ENCODE results near the gene CRTC2.

Gene CRTC2

DNA sequence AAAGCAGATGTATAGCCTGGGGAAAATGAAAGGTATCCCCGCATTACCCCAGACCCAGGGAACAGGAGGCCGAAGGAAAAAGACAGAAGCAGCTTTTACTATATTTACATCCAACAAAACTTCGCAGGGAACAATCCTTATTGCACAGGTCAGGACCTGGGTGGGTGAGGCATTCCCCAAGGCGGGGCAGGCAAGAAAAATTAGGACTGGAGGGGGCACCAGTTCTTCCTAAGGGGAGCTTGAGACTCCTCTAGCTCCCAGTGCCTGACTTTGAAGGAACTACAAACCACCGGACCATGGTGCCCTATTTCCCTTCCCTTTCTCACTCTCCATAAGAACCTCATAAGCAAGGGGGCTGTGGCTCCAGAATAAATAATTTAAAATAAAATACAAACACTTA, 29.0 kb downstream of the CRTC2 start:
- peaks cover 13% of the 10 kb centered on the region for H3K36me3 ChIP-seq (ENCODE audit: control insufficient read depth, insufficient read depth, low read length)

DNA sequence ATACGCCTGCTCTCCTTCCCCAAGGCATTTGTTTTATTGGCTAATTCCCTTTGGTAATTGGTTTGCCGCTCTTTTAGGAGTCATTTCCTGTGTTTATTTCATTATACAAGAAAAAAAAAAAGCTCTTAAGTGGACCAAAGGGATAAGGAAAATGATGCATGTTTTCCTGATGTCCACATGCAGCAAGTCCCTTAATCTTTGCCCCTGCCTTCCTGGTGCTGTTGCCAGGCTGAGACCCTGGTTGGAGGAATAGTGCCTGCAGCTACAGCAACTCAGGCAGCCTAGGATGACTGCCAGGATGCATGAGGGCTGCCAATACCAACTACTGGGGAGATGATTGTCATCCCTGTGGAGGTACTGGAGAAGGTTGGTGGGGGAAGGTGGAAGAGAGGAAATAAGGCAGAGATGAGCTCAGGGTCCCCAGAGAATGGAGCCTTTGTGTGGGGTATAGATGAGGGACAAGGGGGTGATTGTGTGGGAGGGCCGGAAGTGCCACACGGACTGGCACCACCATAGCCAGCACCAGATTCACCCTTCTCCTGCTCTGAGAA, 29.5 kb downstream of the CRTC2 start:
- no peak overlapping the region for H3K27ac ChIP-seq (ENCODE audit: low read depth, low read length)
- peaks cover 13% of the 10 kb centered on the region for H3K36me3 ChIP-seq (ENCODE audit: control insufficient read depth, insufficient read depth, low read length)
- no peak overlapping the region for H3K4me3 ChIP-seq (ENCODE audit: low read length)
- peaks cover 2% of the 10 kb centered on the region for H3K4me1 ChIP-seq (ENCODE audit: control insufficient read depth, insufficient read depth, low read length)
- no peaks in the 10 kb centered on the region for H3K27me3 ChIP-seq (ENCODE audit: control insufficient read depth, insufficient read depth, low read length)
- no peak overlapping the region for H3K9ac ChIP-seq (ENCODE audit: low read length)

More for the DNA sequence above, 29.0 kb downstream of the CRTC2 start:
- Histone ChIP-seq H3K4me1 (ENCODE audit: control insufficient read depth, insufficient read depth, low read length) (no peaks in the 10 kb centered on the region), H3K27me3 (ENCODE audit: control insufficient read depth, insufficient read depth, low read length) (no peaks in the 10 kb centered on the region), H3K4me3 (ENCODE audit: low read length) (no peak overlapping the region), H3K27ac (ENCODE audit: low read depth, low read length) (no peak overlapping the region), H3K9ac (ENCODE audit: low read length) (no peak overlapping the region)

- peaks cover 13% of the 10 kb centered on the region for H3K36me3 ChIP-seq (ENCODE audit: control insufficient read depth, insufficient read depth, low read length)
- no peaks in the 10 kb centered on the region for H3K27me3 ChIP-seq (ENCODE audit: control insufficient read depth, insufficient read depth, low read length)
- no peak overlapping the region for H3K27ac ChIP-seq (ENCODE audit: low read depth, low read length)
- peaks cover 7% of the 10 kb centered on the region for H3K4me1 ChIP-seq (ENCODE audit: control insufficient read depth, insufficient read depth, low read length)
- H3K9ac ChIP-seq (ENCODE audit: low read length): no peak overlapping the region
- no peak overlapping the region for H3K4me3 ChIP-seq (ENCODE audit: low read length)
Observed at GRCh38 chr1:153928245-153928644, 30.2 kb downstream of the CRTC2 start.

DNA sequence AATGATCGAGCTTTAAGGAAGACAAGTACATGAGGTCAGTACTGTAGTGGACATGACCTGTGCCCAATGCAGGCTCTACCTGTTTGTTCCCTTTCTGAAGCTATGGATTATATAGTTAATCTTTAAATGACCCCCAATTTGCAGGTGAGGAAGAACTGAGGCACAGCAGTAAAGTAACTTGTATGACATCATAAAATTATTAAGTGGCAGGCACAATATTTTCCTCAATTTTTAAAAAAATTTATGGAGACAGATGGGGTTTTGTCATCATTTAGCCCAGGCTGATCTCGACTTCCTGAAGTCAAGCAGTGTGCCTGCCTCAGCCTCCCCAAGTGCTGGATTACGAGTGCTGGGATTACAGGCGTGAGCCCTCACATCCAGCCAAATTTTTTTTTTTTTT, 32.0 kb downstream of the CRTC2 start:
- Histone ChIP-seq H3K9ac (ENCODE audit: low read length) (no peak overlapping the region), H3K4me3 (ENCODE audit: low read length) (no peak overlapping the region), H3K27ac (ENCODE audit: low read depth, low read length) (no peak overlapping the region), H3K4me1 (ENCODE audit: control insufficient read depth, insufficient read depth, low read length) (peaks cover 10% of the 10 kb centered on the region), H3K27me3 (ENCODE audit: control insufficient read depth, insufficient read depth, low read length) (no peaks in the 10 kb centered on the region), H3K36me3 (ENCODE audit: control insufficient read depth, insufficient read depth, low read length) (peaks cover 4% of the 10 kb centered on the region)

DNA sequence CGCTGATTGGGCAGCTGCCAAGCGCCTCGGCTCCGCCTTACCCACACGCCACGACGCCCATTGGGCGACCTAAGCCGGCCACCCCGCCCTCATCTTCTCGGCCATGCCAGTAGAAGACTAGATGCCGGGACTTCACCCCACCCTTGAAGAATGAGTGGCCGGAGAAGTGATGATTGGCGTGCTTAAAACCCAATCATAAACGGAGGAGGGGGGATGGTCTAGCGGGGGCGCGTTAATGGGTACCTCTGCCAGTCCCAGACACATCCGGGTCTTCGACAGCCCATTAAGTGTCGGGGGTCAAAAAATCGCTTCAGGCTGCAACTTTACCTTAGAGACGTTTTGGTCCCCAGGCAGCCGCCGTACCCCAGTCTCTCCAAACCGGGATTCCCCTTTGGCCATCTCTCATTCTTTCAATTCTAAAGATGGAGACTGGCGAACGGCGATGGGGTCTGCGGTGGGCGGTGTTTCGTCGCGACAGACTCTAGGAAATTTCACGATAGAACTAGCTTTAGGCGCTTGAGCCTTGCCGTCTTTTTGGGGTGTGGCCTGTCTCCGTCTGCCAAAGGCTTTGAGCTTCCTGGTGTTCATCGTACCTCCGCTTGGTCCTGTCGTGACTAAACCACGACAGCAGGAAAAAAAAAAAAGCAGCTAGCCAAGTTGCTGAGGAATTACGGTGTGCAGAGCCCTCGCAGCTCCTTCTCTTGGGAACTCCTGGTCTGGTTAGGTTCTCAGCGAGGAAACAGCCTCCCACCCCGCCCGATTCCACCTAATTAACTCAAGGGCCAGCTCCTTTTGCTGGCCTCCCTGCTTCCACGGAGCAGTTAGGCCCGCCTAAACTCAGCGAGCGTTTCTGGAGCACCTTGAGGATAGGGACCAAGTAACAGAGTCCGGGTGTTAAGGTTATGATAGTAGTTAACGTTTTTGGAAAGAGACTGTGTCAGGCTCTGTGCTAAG, 35.2 kb downstream of the CRTC2 start, which contains the start of gene GATAD2B:
Gene GATAD2B, minus strand, starts transcription at position 1 of the 954 bp plus-strand sequence. CDS start 94,625 bp downstream, outside the sequence.
- Histone ChIP-seq H3K4me1 (ENCODE audit: control insufficient read depth, insufficient read depth, low read length) (peaks cover 24% of the 10 kb centered on the region), H3K27ac (ENCODE audit: low read depth, low read length) (peak within 1 kb of the TSS; percentile 90), H3K4me3 (ENCODE audit: low read length) (peak within 1 kb of the TSS; percentile 98), H3K27me3 (ENCODE audit: control insufficient read depth, insufficient read depth, low read length) (no peaks in the 10 kb centered on the region), H3K36me3 (ENCODE audit: control insufficient read depth, insufficient read depth, low read length) (peaks cover 4% of the 10 kb centered on the region), H3K9ac (ENCODE audit: low read length) (peak within 1 kb of the TSS; percentile 92)

GRCh38 chr1:153922076-153922971, 36.1 kb downstream of the CRTC2 start:
- H3K4me3 ChIP-seq (ENCODE audit: low read length): peak overlapping the region; percentile 73
- H3K9ac ChIP-seq (ENCODE audit: low read length): no peak overlapping the region
- peaks cover 4% of the 10 kb centered on the region for H3K36me3 ChIP-seq (ENCODE audit: control insufficient read depth, insufficient read depth, low read length)
- H3K27me3 ChIP-seq (ENCODE audit: control insufficient read depth, insufficient read depth, low read length): no peaks in the 10 kb centered on the region
- H3K27ac ChIP-seq (ENCODE audit: low read depth, low read length): peak overlapping the region; percentile 90
- H3K4me1 ChIP-seq (ENCODE audit: control insufficient read depth, insufficient read depth, low read length): peaks cover 24% of the 10 kb centered on the region

DNA sequence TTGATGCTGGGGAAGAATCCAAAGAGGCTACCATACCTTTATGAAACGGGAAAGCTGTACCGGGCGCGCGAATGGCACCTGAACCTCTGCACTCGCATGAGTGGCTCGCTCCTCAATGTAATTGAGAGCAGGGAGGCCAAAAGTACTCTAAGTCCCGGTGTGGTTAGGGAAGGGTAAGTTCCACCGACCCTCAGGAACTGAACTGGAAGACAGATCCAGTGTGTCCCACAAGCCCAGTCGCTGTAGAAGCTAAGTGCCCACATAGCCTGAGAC, 36.7 kb downstream of the CRTC2 start:
- H3K4me3 ChIP-seq (ENCODE audit: low read length): peak overlapping the region; percentile 55
- peak overlapping the region; percentile 90 for H3K27ac ChIP-seq (ENCODE audit: low read depth, low read length)
- H3K9ac ChIP-seq (ENCODE audit: low read length): no peak overlapping the region
- peaks cover 24% of the 10 kb centered on the region for H3K4me1 ChIP-seq (ENCODE audit: control insufficient read depth, insufficient read depth, low read length)
- H3K36me3 ChIP-seq (ENCODE audit: control insufficient read depth, insufficient read depth, low read length): peaks cover 4% of the 10 kb centered on the region
- H3K27me3 ChIP-seq (ENCODE audit: control insufficient read depth, insufficient read depth, low read length): no peaks in the 10 kb centered on the region

- peaks cover 4% of the 10 kb centered on the region for H3K36me3 ChIP-seq (ENCODE audit: control insufficient read depth, insufficient read depth, low read length)
- no peaks in the 10 kb centered on the region for H3K27me3 ChIP-seq (ENCODE audit: control insufficient read depth, insufficient read depth, low read length)
- H3K4me3 ChIP-seq (ENCODE audit: low read length): peak overlapping the region; percentile 55
- H3K4me1 ChIP-seq (ENCODE audit: control insufficient read depth, insufficient read depth, low read length): peaks cover 24% of the 10 kb centered on the region
- H3K27ac ChIP-seq (ENCODE audit: low read depth, low read length): no peak overlapping the region
- H3K9ac ChIP-seq (ENCODE audit: low read length): no peak overlapping the region
Observed at GRCh38 chr1:153921080-153921802, 37.2 kb downstream of the CRTC2 start.

DNA sequence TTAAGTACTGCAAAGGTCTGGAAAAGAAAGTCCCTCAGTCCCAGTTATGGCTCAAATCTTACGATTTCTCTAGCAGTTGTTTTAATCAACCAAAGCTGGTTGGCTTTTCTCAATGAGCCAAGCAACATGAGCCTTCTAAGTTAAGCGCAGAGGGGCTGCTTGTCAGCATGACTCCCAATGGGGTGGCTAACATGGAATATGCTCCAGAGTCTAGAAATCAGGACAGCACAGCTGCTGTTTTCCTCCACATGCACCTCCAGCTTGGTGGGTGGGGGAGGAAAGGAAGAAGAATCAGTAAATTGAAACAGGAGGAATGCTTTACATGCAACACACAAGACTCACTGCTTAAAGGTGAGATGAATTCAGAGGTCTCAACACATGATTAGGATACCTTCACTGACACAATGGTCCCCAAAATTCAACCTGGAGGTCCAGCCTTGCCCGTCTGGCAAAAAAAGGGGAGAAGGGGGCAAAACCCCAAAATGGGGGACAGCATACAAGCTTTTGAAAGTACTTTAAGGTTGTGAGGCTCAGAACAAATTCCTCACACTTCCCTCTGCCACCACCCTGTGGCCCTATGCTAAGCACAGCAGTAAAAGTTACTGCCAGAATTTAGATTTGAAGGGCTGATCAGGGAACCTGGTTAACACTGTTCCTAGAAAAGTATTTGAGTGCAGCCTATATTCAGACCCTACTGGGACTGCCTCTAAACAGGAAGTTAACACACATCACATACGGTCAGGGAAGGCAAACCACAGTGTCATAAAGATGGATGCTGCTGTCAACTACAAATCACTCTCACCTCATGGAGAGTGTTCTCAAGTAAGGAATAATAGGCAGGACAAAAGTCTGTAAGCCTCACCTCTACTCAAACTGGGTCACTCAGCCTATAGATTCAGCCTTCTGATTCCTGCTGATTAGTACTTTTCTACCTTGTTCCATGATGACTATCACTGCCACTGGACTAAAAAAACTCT, 38.2 kb downstream of the CRTC2 start:
- H3K4me3 ChIP-seq (ENCODE audit: low read length): no peak overlapping the region
- H3K36me3 ChIP-seq (ENCODE audit: control insufficient read depth, insufficient read depth, low read length): peaks cover 4% of the 10 kb centered on the region
- no peaks in the 10 kb centered on the region for H3K27me3 ChIP-seq (ENCODE audit: control insufficient read depth, insufficient read depth, low read length)
- H3K4me1 ChIP-seq (ENCODE audit: control insufficient read depth, insufficient read depth, low read length): peaks cover 24% of the 10 kb centered on the region
- H3K27ac ChIP-seq (ENCODE audit: low read depth, low read length): no peak overlapping the region
- no peak overlapping the region for H3K9ac ChIP-seq (ENCODE audit: low read length)

- Histone ChIP-seq H3K27ac (ENCODE audit: low read depth, low read length) (no peak overlapping the region), H3K27me3 (ENCODE audit: control insufficient read depth, insufficient read depth, low read length) (no peaks in the 10 kb centered on the region), H3K4me1 (ENCODE audit: control insufficient read depth, insufficient read depth, low read length) (peaks cover 13% of the 10 kb centered on the region), H3K9ac (ENCODE audit: low read length) (no peak overlapping the region), H3K4me3 (ENCODE audit: low read length) (no peak overlapping the region), H3K36me3 (ENCODE audit: control insufficient read depth, insufficient read depth, low read length) (peaks cover 4% of the 10 kb centered on the region)
Observed at GRCh38 chr1:153916297-153916696, 42.1 kb downstream of the CRTC2 start.

GRCh38 chr1:153912349-153912748, 46.1 kb downstream of the CRTC2 start:
- no peaks in the 10 kb centered on the region for H3K36me3 ChIP-seq (ENCODE audit: control insufficient read depth, insufficient read depth, low read length)
- H3K27ac ChIP-seq (ENCODE audit: low read depth, low read length): no peak overlapping the region
- no peak overlapping the region for H3K4me3 ChIP-seq (ENCODE audit: low read length)
- H3K4me1 ChIP-seq (ENCODE audit: control insufficient read depth, insufficient read depth, low read length): no peaks in the 10 kb centered on the region
- H3K9ac ChIP-seq (ENCODE audit: low read length): no peak overlapping the region
- no peaks in the 10 kb centered on the region for H3K27me3 ChIP-seq (ENCODE audit: control insufficient read depth, insufficient read depth, low read length)

All from rectal smooth muscle tissue (tissue), 1 donor.